GM12878 (cell line): ENCODE data around the gene HID1. TPM values are rescaled to one million over a fixed set of nuclear protein-coding genes. Genes with fewer than 3 reads are reported as not detected.

Experiments used
- ATAC-seq: fragments of 200-7000 bp; cut with Tn5 transposase; 3 replicates; pipeline ENCODE4 v1.9.1; 2020; ENCODE audit warnings: mild to moderate bottlenecking, moderate library complexity
- BruUV-seq: library from RNA; stranded (reverse); fragments of 400-500 nt; replicated peaks from 2 replicates; lab custom pipeline; 2021; lab: Mats Ljungman, UMichigan
- CTCF ChIA-PET: fragments of 300-600 bp; sonication (Branson Sonifier 250); formaldehyde crosslinking; extraction: SDS; loops from one replicate; lab custom pipeline; 2021; ENCODE audit warnings: inconsistent platforms; lab: Yijun Ruan, JAX
- POLR2A ChIA-PET: fragments of 350-600 bp; formaldehyde crosslinking; extraction: SDS; loops from one replicate; lab custom pipeline; 2021; ENCODE audit warnings: inconsistent platforms; lab: Charles Lee
- RAD21 ChIA-PET: fragments of 300-600 bp; sonication (Branson Sonifier 250); formaldehyde crosslinking; loops from one replicate; lab custom pipeline; 2023; ENCODE audit warnings: antibody characterized with exemption; ENCODE audit not compliant: unreplicated experiment; lab: Charles Lee
- SMC1A ChIA-PET: fragments of 300-600 bp; sonication (Branson Sonifier 250); formaldehyde crosslinking; loops from one replicate; lab custom pipeline; 2023; ENCODE audit not compliant: unreplicated experiment, uncharacterized antibody; lab: Charles Lee
- DNase-seq: peaks from one replicate; pipeline ENCODE4 v3.0.0-alpha.2; 2011; ENCODE audit warnings: low read depth, low spot score
- FAIRE-seq: peaks from 3 replicates; lab custom pipeline; 2011; peaks lifted over from hg19 to GRCh38; lab: Jason Lieb, UNC
- H2AFZ ChIP-seq: 2 replicates; pipeline ENCODE4 v1.6.0; 2011; ENCODE audit warnings: low read depth, low read length, control low read depth; ENCODE audit not compliant: control insufficient read depth
- H3K27ac ChIP-seq: 2 replicates; pipeline ENCODE4 v1.5.1; 2011; ENCODE audit warnings: control low read depth; ENCODE audit not compliant: control insufficient read depth, insufficient read depth
- H3K27me3 ChIP-seq, 2 experiments: replicated peaks in 1 of 2; 2 replicates each; pipeline versions ENCODE4 v1.6.0 to v1.6.1; 2011; ENCODE audit warnings: low read length in 1 of 2; ENCODE audit not compliant: control insufficient read depth in 2 of 2, insufficient read depth in 2 of 2
- H3K36me3 ChIP-seq, 2 experiments: 2 replicates each; pipeline ENCODE4 v1.5.1; 2011; ENCODE audit warnings: low read length in 1 of 2; ENCODE audit not compliant: control insufficient read depth in 2 of 2, insufficient read depth in 2 of 2
- H3K4me1 ChIP-seq: 2 replicates; pipeline ENCODE4 v1.6.1; 2011; ENCODE audit warnings: mild to moderate bottlenecking, low read length, moderate library complexity, mixed read lengths; ENCODE audit not compliant: control insufficient read depth, insufficient read depth
- H3K4me2 ChIP-seq: 2 replicates; pipeline ENCODE4 v1.6.0; 2011; ENCODE audit warnings: control low read depth; ENCODE audit not compliant: control insufficient read depth, insufficient read depth
- H3K4me3 ChIP-seq: fragments of 200-600 bp; sonication (generic); 2 replicates; pipeline ENCODE4 v1.5.1; 2016
- H3K79me2 ChIP-seq: 2 replicates; pipeline ENCODE4 v1.6.0; 2011; ENCODE audit warnings: low read length; ENCODE audit not compliant: control insufficient read depth, insufficient read depth
- H3K9ac ChIP-seq: 2 replicates; pipeline ENCODE4 v1.8.0; 2011; ENCODE audit warnings: low read length, control low read depth, mixed read lengths; ENCODE audit not compliant: control insufficient read depth, insufficient read depth
- H3K9me3 ChIP-seq: replicated peaks from 3 replicates; pipeline ENCODE4 v1.5.1; 2011; ENCODE audit warnings: mild to moderate bottlenecking, low read length; ENCODE audit not compliant: control insufficient read depth, insufficient read depth
- H4K20me1 ChIP-seq: 2 replicates; pipeline ENCODE4 v1.6.0; 2011; ENCODE audit not compliant: control insufficient read depth, insufficient read depth
- CTCF ChIP-seq, 3 experiments: IDR thresholded peaks in 2 of 3; conservative IDR thresholded peaks in 1 of 3; 2 replicates each; pipeline ENCODE4 v1.5.1; 2011; ENCODE audit warnings: low read depth in 3 of 3, low read length in 3 of 3, mild to moderate bottlenecking in 3 of 3, control low read depth in 2 of 3, moderate library complexity in 2 of 3, inconsistent platforms in 1 of 3, mixed read lengths in 1 of 3; ENCODE audit not compliant: control insufficient read depth in 2 of 3, insufficient read depth in 1 of 3; ENCODE audit errors: extremely low read depth in 1 of 3
- KDM1A ChIP-seq: fragments of 200-600 bp; sonication (generic); IDR thresholded peaks from 2 replicates; pipeline ENCODE4 v1.6.1; 2016; ENCODE audit warnings: borderline replicate concordance
- KLF5 ChIP-seq: fragments of 450-650 bp; IDR thresholded peaks from 2 replicates; pipeline ENCODE4 v1.6.1; 2014; ENCODE audit warnings: mild to moderate bottlenecking; ENCODE audit not compliant: partially characterized antibody
- LARP7 ChIP-seq: fragments of 450-650 bp; IDR thresholded peaks from 2 replicates; pipeline ENCODE4 v1.6.1; 2017; ENCODE audit warnings: mild to moderate bottlenecking
- RAD21 ChIP-seq: IDR thresholded peaks from 2 replicates; pipeline ENCODE4 v1.6.1; 2011; ENCODE audit warnings: mild to moderate bottlenecking, low read depth, low read length, moderate library complexity; ENCODE audit not compliant: insufficient read depth
- REST ChIP-seq: IDR thresholded peaks from 2 replicates; pipeline ENCODE4 v1.6.1; 2012; ENCODE audit warnings: mild to moderate bottlenecking, low read depth, low read length
- RUNX3 ChIP-seq: IDR thresholded peaks from 2 replicates; pipeline ENCODE4 v1.6.1; 2012; ENCODE audit warnings: low read length, inconsistent platforms
- SMARCA5 ChIP-seq: fragments of 450-650 bp; IDR thresholded peaks from 2 replicates; pipeline ENCODE4 v1.6.1; 2017; ENCODE audit warnings: mild to moderate bottlenecking
- SMC3 ChIP-seq: IDR thresholded peaks from 2 replicates; pipeline ENCODE4 v1.6.1; 2011; ENCODE audit warnings: low read length, improper control_type of control experiment, borderline replicate concordance
- YY1 ChIP-seq: IDR thresholded peaks from 2 replicates; pipeline ENCODE4 v1.6.1; 2011; ENCODE audit warnings: low read depth, mild to moderate bottlenecking, low read length
- ZNF687 ChIP-seq: fragments of 450-650 bp; IDR thresholded peaks from 2 replicates; pipeline ENCODE4 v1.6.1; 2017; ENCODE audit warnings: mild to moderate bottlenecking, moderate library complexity
- WGBS: methylation state at CpG from one replicate; pipeline ENCODE4 v1.1.6; 2016; ENCODE audit warnings: low lambda C conversion rate; ENCODE audit not compliant: insufficient replicate concordance, insufficient coverage; ENCODE audit errors: missing lambda C conversion rate; 5-methylcytosine and 5-hydroxymethylcytosine counted together
- in situ Hi-C: fragments of 300-500 bp; cut with MboI; formaldehyde crosslinking; loops from 9 replicates; pipeline ENCODE4 v1.14.3; 2018; ENCODE audit warnings: mixed read lengths
- intact Hi-C: fragments of 100-400 bp; cut with micrococcal nuclease; formaldehyde crosslinking; loops from one replicate; pipeline ENCODE4 v1.14.2; 2022; ENCODE audit not compliant: unreplicated experiment
- polyA plus RNA-seq, 11 experiments: library from polyadenylated mRNA; depleted of rRNA in 4 of 11; unstranded in 6 of 11; stranded (reverse) in 5 of 11; fragments of >200 nt; fragmentation: Nextera tagmentation in 4 of 11; fragmentation: Illumina TruSeq in 1 of 11; extraction: Ambion mirVana in 4 of 11; extraction: Trizol in 1 of 11; gene quantifications; 1 replicate in 1 of 11; 2 replicates in 10 of 11; pipeline versions ENCODE4 v1.2.1 to v1.2.3, GENCODE V29; 2011 to 2016; ENCODE audit warnings: inconsistent platforms in 2 of 11, missing spikeins in 2 of 11, low read depth in 1 of 11
- total RNA-seq, 4 experiments: library from RNA; depleted of rRNA in 3 of 4; stranded (reverse); fragments of >200 nt in 3 of 4; fragmentation: Illumina TruSeq in 1 of 4; extraction: Trizol in 1 of 4; gene quantifications; 2 replicates each; pipeline versions ENCODE4 v1.2.1 to v1.2.3, GENCODE V29; 2013 to 2021

The HID1 gene
- total and polyA plus RNA-seq, 10 of the 15 experiments (the other 5 are each of a cell fraction or from before 2014, with no cell fraction given): 0.04 to 0.77 (median 0.32) TPM; not detected in 2

GRCh38 chr17:74957935-74958740, 14.4 kb downstream of the HID1 start:
- Histone ChIP-seq H3K36me3 (no peaks in the 10 kb centered on the region), H3K9me3 (no peaks in the 10 kb centered on the region; the same call in 2 of the 3 replicates), H2AFZ (no peak overlapping the region), H3K4me1 (no peaks in the 10 kb centered on the region; the same call in 1 of the 2 replicates), H3K4me2 (no peak overlapping the region), H3K9ac (no peak overlapping the region), H3K27ac (no peak overlapping the region), H3K4me3 (no peak overlapping the region), H4K20me1 (no peaks in the 10 kb centered on the region), H3K27me3 (no peaks in the 10 kb centered on the region), H3K79me2 (no peaks in the 10 kb centered on the region)
- ChIA-PET RAD21 (interaction anchor here (0.9 to 4.7 kb wide), 15 partner anchors 10 to 454 kb away, joined by 3 to 30 read pairs (median 4); partner anchors contain the start of genes FDXR, OTOP2 and USH1G), POLR2A (no interaction called here), SMC1A (interaction anchor here (1.0 to 7.7 kb wide), 8 partner anchors 9 to 167 kb away, joined by 3 to 73 read pairs (median 4); partner anchors contain the start of genes OTOP2 and USH1G), CTCF (interaction anchor here (0.6 to 13.8 kb wide), 25 partner anchors 9 to 624 kb away, joined by 3 to 274 read pairs (median 5); partner anchors contain the start of genes FDXR, MRPL58, OTOP2 and USH1G)
- WGBS: 19% methylated on average over 27 of the region's 33 CpGs
- peak; percentile 58 for ATAC-seq
- no TSS peak for BruUV-seq
- peak; percentile 78 for TF ChIP-seq RAD21
- TF ChIP-seq REST: no peak
- peak; percentile 71 for TF ChIP-seq YY1
- 0 out of 2 replicates have a peak, but pooled peaks have one; percentile 45 for TF ChIP-seq LARP7
- no peak for TF ChIP-seq ZNF687
- TF ChIP-seq KLF5: no peak
- peak; percentile 43; the same call in 1 of the 2 replicates for TF ChIP-seq RUNX3
- TF ChIP-seq SMC3: peak; percentile 95
- TF ChIP-seq SMARCA5: 0 out of 2 replicates have a peak, but pooled peaks have one; percentile 43
- peak; percentile 78 to 95 (median 91) for TF ChIP-seq CTCF (IDR thresholded peaks at IDR 0.05 in 2 of 3, conservative IDR thresholded peaks at IDR 0.05 in 1 of 3; ENCODE audit: control insufficient read depth in 2 of 3, extremely low read depth in 1 of 3, insufficient read depth in 1 of 3, low read depth in 3 of 3, low read length in 3 of 3)
- no peak for TF ChIP-seq KDM1A
- in situ Hi-C loops: loop anchor here (5.0 kb wide), 1 partner anchor 36 kb away; the partner anchor contains the start of genes OTOP2 and USH1G
- DNase-seq: no peak
- peak; percentile 89 for FAIRE-seq
- intact Hi-C loops: loop anchor here (5.0 kb wide), 1 partner anchor 166 kb away; no protein-coding TSS in a partner anchor
